Hematopoietic multipotent progenitor cell treated with erythropoietin and hydrocortisone succinate and interleukin-3 and kit ligand, for 17 days (in vitro differentiated cells): Measurements from ENCODE around the gene HDAC4.

Source experiments
- DNase-seq: peaks from one replicate; pipeline ENCODE4 v3.0.0-alpha.2; 2015; ENCODE audit warnings: low spot score

Gene HDAC4

GRCh38 chr2:239200646-239201530 lies 199.9 kb downstream of the HDAC4 start:
- DNase-seq = no peak

- DNase-seq = no peak
These were observed 201.6 kb downstream of the HDAC4 start for GRCh38 chr2:239199041-239199768.

DNA sequence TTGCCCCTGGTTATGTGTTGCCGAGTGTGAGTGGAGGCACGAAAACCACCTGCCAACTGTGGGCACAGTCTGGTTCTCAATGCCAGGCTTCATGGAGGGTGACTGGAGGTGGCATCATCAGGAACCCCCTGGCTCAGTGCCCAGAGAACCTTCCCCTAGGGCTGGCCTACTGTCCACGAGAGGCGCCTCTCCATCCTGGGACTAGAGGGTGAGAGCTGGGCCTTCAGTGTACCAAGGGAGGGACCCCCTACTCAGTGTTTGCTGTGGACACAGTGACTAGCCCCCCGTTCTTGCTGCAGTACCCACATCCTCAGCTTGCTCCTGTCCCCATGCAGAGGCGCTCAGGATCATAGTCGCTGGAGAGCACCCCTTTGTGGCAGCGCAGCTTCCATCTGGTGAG lies 202.6 kb downstream of the HDAC4 start:
- DNase-seq = no peak

DNA sequence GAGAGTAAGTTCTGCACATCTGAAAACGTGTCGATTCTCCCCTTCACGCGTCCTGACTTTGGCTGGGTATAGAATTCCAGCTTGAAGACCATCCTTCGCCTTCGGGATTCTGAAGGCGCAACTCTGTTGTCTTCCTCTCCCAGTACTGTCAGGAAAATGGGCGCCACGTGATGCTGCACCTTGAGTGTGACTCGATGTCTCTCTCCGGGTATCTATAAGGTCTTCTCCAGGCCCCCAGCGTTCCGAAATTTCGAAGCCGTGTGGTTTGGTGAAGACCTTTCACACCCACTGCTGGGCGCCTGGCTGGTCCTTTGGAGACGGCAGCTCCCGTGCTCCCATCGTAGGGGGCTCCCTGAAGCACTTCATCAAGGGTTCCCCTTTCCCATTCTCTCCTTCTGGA lies 203.7 kb downstream of the HDAC4 start:
- no peak for DNase-seq

DNA sequence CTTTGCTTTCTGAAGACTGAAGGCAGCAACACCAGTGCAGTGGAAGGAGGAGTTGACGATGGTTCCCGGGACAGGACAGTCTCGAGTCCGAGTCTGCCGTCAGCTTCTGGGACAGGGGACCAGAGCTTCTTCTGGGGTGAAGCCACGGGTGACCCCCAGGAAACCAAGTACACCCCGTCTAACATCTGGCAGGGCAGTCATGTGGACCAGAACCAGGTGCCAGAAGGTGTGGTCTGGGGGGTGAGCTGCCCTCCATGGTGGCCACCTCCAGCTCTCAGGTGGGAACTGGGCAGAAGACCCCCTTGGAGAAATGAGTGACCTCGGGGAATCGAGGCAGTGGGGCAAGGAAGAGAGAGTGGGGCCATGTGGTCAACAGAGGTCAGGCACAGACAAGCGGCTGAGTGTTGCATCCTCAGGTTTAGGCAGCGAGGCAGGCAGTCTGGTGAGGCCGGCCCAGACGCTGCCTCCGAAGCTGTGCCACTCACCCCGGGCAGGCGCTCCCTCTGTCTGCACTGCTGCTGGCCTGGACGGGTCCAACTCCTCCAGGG lies 204.3 kb downstream of the HDAC4 start:
- no peak for DNase-seq

GRCh38 chr2:239195992-239196391 lies 204.8 kb downstream of the HDAC4 start:
- DNase-seq = no peak

GRCh38 chr2:239195318-239195871 lies 205.4 kb downstream of the HDAC4 start:
- no peak for DNase-seq

GRCh38 chr2:239194731-239195317 lies 206.0 kb downstream of the HDAC4 start:
- no peak for DNase-seq

DNA sequence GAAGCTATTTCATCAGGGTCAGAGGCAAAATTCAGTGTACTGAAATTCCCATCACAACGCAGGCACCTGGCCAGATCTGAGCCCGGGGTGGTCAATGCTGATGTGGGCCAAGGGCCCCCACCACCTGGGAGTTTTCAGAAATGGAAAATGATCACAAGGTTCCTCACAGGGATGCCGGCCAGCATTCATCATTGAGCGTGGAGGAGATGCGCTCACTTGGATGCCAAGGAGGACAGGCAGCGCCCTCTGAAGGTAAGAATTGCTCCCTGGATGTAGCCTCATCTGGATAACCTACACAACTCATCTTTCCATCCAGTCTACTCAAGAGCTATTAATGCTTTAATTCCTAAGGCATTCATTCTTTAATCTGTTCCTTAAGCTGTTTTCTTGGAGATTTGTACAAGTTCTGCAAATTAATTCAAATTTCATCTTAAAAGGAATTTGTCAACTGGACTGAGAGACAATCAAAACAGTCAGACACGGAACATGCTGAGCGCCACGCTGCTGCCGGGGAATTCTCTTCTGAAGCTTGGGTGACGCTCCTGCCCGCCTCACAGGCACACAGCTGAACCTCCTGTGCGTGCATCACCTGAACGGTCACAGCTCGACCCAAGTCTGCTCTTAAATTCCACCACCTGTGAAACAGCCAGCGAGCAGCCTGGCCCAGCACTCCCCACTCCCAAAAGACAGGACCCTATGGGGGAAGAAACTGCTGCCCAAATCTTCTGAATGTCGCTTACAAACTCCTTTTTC lies 206.7 kb downstream of the HDAC4 start:
- no peak for DNase-seq

DNA sequence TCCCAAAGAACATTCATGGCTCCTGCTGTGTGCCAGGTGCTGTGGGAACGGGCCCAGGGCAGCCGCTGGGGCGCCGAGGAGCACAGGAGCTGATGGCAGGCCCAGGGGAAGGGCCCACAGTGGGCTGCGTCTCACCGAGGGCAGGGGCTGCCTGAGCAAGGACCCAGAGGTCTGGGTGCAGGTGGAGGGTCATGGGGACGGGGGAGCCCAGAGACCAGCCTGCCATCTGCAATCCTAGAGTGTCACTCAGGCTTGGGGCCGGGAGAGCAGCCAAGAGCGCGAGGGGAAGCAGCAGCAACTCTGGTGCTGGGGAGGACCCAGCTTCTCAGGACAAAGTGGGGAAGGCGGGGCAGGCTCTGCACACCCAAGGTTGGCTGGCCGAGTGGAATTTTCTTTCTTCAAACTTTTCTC lies 207.4 kb downstream of the HDAC4 start:
- DNase-seq = no peak

- DNase-seq = no peak
These were observed 207.8 kb downstream of the HDAC4 start for GRCh38 chr2:239192975-239193374.

DNA sequence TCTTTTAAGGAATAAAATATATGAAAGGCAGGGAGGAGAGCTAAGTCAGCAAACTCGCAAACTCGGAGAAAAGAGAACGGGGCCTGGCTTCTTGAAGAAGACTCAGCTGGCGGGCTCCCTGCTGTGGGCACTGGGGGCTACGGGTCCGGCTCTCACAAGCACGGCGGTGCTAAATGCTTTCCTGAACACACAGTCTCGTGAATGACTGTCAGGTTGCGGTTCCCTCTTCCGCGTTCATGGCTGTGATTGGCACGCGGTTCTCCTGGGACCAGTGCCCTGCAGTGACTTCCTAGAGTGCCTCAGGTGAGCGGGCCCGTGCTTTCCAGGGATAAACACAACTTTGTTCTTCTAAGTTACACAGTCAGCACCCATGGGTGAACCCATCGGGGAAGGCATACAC lies 208.4 kb downstream of the HDAC4 start:
- DNase-seq = no peak

GRCh38 chr2:239190921-239191885 lies 209.6 kb downstream of the HDAC4 start:
- DNase-seq = no peak

DNA sequence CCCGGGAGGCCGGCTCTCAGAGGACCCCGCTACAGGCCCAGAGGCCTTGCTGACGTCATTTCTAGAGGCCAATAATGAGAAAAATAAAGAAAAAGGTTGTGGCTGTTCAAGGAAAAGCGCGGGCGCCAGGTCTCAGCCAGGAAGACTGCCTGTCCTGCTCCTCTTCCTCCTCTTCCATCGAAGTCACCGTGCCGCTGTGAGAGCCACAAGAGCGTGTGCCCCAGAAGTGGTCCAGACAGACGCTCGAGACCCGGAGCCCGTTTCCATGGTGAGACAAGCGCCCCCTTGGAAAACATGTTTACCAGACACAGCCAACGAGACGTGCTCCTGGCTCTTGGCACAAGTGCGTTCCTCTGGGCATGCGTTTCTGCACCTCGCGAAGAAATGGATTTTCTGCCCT lies 210.5 kb downstream of the HDAC4 start:
- DNase-seq = no peak

GRCh38 chr2:239189711-239190131 lies 211.1 kb downstream of the HDAC4 start:
- no peak for DNase-seq

- DNase-seq = no peak
These were observed 212.3 kb downstream of the HDAC4 start for GRCh38 chr2:239188536-239188935.

GRCh38 chr2:239187464-239188253 lies 213.2 kb downstream of the HDAC4 start:
- no peak for DNase-seq

GRCh38 chr2:239186516-239187357 lies 214.1 kb downstream of the HDAC4 start:
- DNase-seq = no peak
